Measurements from ENCODE around the gene TBX4.

Gene TBX4

DNA sequence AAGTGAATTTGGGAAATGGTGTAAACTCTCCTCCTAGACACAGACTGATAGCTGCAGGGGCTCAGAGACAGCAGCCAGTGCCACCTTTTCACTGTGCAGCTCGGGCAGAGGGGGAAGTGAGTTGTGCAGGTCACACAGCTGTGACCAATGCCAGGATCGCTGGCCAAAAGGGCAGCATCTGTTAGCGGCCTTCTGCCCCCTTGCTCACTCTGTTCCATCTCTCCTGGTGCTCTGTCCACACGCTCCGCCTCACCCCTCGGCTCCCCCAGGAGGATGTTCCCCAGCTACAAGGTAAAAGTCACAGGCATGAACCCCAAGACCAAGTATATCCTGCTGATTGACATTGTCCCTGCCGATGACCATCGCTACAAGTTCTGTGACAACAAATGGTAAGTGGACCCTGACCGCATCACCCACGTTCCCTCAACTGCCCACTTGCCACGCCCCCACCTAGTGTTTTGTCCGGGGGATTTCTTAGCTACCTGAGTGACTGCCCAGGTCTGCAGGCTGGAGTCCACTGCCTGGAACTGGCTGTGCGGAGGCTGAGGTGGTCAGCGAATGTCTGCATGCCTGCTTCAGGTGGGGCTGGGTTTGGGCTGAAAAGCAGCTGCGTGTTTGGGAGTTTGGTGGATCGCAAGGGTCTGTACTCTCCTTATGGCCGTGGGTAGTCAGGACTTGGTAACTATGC is 13.5 kb downstream of the TBX4 start:
- no peak for DNase-seq (ENCODE audit: low read depth, low spot score)

DNA sequence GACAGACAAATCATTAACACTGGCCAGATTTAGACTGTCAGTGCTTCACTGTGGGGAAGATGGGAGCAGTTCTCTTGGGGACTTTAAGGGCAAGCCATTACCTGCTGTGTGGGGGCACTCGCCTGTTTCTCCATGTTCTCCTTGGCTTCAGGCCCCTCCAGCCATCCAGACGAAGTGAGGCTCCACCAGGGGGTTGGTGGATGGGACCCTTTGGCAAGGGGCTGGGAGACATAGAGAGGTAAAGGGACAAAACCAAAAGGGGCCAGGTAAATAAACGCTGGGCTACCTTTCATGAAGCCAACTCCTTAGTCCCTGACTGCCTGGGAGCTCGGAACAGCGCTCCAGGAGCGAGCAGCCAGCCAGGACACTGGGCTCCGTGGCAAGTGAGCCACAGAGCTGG is 14.0 kb downstream of the TBX4 start:
- DNase-seq (ENCODE audit: low read depth, low spot score) = no peak

DNA sequence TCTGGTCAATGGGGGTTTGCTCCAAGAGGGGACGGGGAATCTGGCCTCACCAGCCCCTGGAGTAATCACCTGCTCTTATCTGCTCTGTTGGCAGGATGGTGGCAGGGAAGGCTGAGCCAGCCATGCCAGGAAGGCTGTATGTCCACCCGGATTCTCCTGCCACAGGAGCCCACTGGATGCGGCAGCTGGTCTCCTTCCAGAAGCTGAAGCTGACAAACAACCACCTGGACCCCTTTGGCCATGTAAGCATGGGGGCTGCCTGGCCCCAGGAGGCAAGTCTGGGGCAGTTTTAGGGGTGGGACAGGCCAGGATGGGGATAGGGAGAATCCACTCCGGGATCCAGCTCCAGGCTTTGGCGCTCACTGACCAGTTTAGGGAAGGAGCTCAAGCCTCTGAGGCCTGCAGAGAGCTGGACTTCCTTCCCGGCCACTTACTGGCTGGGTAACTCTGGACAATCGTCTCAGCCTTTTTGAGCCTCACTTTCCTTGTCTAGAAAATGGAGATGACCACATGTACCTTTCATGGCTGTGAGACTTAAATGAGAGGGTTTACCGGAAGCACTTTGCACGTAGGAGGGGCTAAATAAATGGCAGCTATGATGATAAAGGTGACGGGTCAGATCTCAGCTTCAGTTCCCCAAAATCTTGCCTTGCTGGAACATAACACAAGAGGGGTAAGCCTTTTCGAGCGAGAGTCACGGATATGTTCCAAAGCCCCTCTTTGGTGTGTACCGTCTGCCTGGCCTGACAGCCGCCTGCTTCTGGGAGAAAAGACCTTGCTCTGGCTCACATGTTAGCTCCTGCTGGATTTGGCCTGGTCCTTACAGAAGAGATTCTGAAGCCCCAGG is 15.4 kb downstream of the TBX4 start:
- DNase-seq (ENCODE audit: low read depth, low spot score) = no peak

DNA sequence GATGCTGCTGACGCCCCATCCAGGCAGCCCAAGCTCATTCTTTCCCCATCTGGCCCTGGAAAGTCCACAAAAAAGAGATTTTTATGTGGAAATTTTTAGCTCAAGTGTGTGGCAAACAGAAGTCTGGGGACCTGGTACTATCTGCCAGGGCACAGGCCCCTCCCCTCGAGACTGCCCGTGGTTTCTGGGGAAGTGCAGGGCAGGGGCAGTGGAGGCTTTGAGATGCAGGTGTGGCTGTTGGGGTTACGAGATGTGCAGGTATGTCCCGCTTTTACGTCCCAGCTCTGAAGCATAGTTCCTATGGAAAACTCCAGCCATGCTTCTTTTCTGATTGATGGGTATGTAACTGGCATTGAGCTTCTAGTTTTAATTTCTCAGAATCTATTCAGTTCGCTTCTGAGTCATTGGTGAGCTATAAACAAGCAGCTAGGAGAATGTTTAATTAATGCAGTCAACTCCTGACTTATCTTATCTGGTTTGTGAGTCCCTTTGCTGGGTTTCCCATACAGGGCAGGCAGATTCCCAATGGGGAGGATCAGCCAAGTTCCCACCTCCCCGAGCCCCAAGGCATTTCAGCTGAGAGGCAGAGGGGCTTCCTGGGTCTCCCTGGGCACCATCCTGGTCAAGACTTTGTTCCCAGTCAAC is 16.2 kb downstream of the TBX4 start:
- no peak for DNase-seq (ENCODE audit: low read depth, low spot score)

GRCh38 chr17:61469474-61469873 is 17.3 kb downstream of the TBX4 start:
- DNase-seq (ENCODE audit: low read depth, low spot score) = no peak

DNA sequence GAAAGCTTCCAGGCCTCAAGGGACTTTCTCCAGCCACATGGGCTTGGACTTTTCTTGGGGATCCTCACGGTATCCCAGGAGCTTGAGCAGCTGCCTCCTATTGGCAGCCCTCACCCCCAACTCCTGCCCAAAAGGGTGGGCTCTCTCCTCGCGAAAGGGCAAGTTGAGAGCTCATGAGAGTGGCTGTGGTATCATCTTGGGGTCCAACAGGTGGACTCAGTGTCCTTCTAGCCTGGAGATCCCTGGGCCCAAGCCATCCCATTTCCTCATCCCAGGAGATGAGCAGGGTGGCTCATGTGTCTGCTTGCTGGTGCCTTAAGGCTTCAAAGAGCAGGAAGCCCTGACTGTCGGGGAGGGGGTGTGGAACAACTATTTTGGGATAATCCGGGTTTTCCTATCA is 17.7 kb downstream of the TBX4 start:
- no peak for DNase-seq (ENCODE audit: low read depth, low spot score)

GRCh38 chr17:61470530-61471136 is 18.4 kb downstream of the TBX4 start:
- DNase-seq (ENCODE audit: low read depth, low spot score) = no peak

GRCh38 chr17:61474235-61474927 is 22.2 kb downstream of the TBX4 start:
- no peak for DNase-seq (ENCODE audit: low read depth, low spot score)

DNA sequence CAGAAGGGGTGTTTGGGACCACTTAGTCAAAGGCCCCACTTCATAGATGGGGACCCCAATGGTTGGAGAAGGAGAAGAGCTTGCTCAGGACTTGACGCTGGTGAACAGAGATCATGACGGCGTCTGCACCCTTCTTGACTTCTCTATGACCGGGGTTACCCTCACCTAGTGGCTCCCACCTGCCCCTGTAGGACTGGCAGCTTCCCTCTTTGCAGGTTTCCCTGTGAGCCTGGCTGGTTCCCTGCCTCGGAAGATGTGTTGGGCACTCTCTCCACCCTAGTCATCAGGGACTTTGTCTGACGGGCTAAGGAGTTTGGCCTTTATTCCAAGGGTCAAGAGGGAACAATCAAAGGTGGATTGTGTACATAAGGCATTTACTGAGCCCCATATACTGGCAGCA is 22.7 kb downstream of the TBX4 start:
- DNase-seq (ENCODE audit: low read depth, low spot score) = no peak

DNA sequence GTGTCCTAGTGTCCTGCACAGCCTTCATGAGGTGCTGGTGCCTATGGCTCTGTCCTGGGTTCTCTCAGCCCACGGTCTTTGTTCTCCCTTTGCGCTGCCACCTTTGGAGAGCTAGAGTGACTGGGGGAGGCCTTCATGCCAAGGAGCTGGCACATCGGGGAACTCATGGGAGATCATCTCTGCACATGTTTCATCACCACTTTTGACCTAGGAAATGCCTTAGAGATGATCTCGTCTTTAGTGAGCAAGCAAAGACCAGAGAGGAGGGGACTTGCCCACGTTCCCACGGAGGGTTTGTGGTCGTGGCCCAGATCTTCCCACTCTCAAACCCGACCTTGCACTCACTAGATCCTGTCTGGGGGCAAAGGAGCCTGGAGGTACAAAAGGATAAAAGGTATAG is 23.5 kb downstream of the TBX4 start:
- DNase-seq (ENCODE audit: low read depth, low spot score) = no peak

DNA sequence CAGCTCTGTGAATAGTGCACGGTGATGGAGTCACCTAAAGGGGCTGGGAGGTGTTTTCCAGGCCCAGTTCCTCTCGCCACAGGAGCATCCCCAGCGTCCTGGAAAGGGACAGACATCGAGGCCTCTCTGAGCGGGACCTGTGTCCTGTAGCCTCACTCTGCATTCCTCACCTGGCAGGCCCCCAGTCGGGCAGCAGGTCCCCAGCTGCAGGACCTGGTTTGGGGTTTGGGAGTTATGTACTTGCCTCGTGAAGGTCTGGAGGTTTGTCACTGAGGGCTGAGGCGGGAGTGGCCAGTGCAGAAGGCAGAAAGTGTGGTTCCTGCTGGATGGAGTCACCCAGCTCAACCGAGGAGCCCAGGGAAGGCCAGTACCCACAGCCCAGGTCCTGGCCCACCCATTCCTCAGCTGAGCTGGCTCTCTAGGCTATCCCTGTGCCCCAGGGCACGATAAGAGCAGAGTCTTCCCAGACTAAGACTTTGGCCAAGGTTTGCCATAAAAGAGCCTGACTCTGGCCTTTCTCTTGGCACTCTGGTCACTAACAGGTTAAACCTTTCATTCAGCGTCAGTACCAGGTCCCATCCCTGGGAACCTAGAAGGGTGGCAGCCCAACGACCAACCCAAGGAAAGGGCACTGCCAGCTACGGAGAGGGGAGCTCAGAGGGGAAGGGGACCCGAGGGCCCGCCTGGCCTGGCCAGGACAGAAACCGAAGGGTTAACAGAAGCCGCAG is 24.4 kb downstream of the TBX4 start:
- DNase-seq (ENCODE audit: low read depth, low spot score) = no peak

DNA sequence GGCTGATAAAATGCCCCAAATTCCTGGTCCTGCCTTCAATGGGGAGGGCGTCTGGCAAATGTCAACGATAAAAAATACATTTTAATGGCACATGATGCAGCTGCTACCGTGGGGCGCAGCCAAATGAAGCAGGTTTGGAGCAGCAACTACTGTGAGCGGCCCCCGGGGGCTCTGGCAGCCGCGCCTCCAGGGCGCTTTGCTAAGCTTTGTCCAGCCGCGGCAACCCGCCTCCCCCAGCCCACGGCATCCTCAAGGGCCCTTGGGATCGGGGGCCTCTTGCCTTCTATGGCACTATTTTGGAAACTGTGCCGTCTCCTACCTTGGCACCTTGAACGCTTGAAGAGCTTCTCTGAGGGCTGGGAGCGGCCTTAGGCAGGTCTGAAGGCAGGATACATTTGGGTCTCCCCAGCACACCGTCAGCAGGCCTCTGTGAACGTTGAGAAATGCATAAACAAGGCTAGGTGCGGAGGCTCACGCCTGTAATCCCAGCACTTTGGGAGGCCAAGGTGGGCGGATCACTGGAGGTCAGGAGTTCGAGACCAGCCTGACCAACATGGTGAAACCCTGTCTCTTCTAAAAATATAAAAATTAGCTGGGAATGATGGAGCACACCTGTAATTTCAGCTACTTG is 25.1 kb downstream of the TBX4 start:
- no peak for DNase-seq (ENCODE audit: low read depth, low spot score)

- DNase-seq (ENCODE audit: low read depth, low spot score) = no peak
Measured at GRCh38 chr17:61478026-61478789, 26.0 kb downstream of the TBX4 start.

DNA sequence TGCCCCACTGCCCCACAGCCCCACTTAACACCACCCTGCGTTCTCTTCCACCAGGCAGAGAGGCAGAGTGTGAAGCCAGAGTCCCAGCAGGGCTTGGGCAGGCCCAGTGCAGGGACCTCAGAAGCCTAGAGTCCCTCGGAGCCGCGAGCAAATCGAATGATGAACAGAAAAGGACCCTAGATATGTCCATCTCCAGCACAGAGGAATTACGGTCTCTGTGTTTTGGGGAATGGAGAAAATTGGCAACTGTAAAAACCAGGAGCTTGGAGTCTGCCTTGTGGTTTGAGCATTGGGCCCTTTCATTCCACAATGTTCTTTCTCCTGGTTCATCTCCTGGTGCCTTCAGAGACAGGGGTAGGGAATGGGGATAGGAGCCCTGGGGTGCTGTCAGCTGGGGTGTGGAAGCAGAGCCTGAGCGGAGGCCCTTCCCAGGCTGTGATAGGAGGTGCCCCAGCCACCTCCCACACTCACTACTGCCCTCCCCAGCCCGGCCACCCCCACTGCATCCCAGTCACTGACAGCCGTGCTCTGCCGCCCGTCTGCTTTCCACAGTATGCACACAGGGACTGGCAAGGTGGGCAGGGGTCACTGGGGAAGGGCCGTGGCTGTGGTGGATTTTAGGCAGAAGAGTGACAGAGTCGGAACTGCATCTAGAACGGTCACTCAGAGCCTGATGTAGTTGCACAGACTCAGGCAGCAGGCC is 26.7 kb downstream of the TBX4 start:
- DNase-seq (ENCODE audit: low read depth, low spot score) = no peak

DNA sequence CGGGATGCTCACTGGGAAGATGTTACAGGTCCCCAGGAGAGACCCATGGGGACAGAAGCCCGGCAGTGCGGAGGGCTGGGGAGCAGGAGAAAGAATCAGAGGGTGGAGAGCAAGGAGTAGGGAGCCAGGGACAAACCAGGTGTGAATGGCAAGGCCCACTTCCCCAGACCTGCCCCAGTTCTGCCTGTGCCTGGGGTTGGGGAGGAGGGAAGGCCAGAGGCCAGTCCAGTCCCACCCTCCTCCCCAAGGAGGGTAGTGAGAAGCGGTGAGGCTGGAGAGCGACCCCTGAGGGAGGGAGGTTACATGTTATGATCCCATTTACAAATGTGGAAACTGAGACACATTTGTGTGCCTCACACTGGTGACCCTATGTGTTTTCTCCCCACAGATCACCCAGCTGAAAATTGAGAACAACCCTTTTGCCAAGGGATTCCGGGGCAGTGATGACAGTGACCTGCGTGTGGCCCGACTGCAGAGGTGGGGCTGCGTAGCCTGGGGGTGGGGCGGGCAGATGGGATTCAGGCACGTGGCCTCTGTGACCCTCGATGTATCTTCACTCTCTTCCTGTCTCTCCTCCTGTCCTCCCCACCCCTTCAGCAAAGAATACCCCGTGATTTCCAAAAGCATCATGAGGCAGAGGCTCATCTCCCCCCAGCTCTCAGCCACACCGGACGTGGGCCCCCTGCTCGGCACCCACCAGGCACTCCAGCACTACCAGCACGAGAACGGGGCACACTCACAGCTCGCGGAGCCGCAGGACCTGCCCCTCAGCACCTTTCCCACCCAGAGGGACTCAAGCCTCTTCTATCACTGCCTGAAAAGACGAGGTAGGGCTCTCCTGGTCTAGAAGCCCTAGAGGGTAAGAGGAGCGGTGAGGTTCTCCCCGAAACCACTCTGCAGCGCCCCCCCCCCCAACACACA is 27.5 kb downstream of the TBX4 start:
- DNase-seq (ENCODE audit: low read depth, low spot score) = no peak

GRCh38 chr17:61480414-61480807 is 28.2 kb downstream of the TBX4 start:
- DNase-seq (ENCODE audit: low read depth, low spot score) = no peak

- DNase-seq (ENCODE audit: low read depth, low spot score) = no peak
Measured at GRCh38 chr17:61481421-61481820, 29.2 kb downstream of the TBX4 start.

DNA sequence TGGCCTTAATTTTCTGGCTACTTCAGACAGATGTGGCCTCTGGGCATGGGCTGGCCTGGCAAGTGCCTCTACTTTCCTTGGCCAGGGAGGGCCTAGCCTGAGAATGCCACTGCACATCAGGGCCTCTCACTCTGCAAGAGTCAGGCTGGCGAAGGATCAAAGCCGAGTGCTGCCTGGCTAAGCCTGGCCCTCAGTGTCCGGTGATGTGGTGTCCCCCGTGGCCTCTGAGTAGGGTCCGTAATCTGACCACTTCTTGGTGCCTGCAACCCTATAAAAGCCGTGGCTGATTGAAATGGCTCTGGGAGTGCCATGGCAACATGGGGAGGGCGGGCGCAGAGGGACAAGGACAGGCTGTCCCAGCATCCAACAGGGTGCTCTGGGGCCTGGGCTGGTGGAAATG is 30.2 kb downstream of the TBX4 start:
- DNase-seq (ENCODE audit: low read depth, low spot score) = no peak

All from brain pericyte (primary cell).